ENCODE data around the gene PSME1. TPM values are rescaled to one million over a fixed set of nuclear protein-coding genes. Genes with fewer than 3 reads are reported as not detected.

PSME1 gene
- total and polyA plus RNA-seq, 10 of the 15 experiments (the other 5 are each of a cell fraction or from before 2014, with no cell fraction given), result 250 to 1,378 (median 412) TPM

DNA sequence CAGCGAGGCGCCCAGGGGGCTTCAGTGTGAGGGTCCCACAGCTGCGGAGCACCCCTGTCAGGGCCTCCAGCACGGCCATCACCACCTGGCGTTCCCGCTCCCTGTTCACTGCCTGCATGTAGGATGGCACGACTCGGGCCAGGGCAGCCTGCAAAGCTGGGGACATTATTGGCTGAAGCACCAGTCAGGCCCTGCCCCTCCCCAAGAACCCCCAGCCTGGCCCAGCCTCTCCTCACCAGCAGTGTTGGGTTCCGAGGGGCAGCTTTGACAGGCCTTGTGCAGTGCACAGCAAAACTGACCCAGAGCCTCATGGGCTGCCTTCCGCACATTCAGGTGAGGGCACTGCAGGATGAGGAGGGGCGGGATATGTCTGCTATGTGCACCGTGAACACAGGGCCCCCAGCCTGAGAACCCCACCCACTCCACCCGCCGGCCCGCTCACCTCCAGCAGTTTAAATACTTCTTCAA is 47.1 kb downstream of the PSME1 start:
- Histone ChIP-seq H3K4me1 (ENCODE audit: control insufficient read depth, insufficient read depth, low read length) (0 out of 2 replicates have a peak, but pooled peaks cover 4% of the 10 kb centered on the region), H3K4me2 (ENCODE audit: control insufficient read depth, insufficient read depth) (no peak overlapping the region), H4K20me1 (ENCODE audit: control insufficient read depth, insufficient read depth) (no peaks in the 10 kb centered on the region), H3K27ac (ENCODE audit: control insufficient read depth, insufficient read depth) (no peak overlapping the region), H2AFZ (ENCODE audit: control insufficient read depth, low read depth, low read length) (no peak overlapping the region), H3K9me3 (replicated peaks; ENCODE audit: control insufficient read depth, insufficient read depth, low read length) (no peaks in the 10 kb centered on the region), H3K36me3 (ENCODE audit: control insufficient read depth in 2 of 2, insufficient read depth in 2 of 2, low read length in 1 of 2) (peaks cover 25 to 55% of the 10 kb centered on the region in 2 experiments), H3K4me3 (no peak overlapping the region), H3K79me2 (ENCODE audit: control insufficient read depth, insufficient read depth, low read length) (peaks cover 14% of the 10 kb centered on the region), H3K27me3 (replicated peaks in 1 of 2; ENCODE audit: control insufficient read depth in 2 of 2, insufficient read depth in 2 of 2, low read length in 1 of 2) (no peaks in the 10 kb centered on the region), H3K9ac (ENCODE audit: control insufficient read depth, insufficient read depth, low read length) (no peak overlapping the region)
- no peak for FAIRE-seq
- no peak for ATAC-seq
- SMC1A ChIA-PET (ENCODE audit: uncharacterized antibody, unreplicated experiment), result interaction anchor here (0.9 kb wide), 1 partner anchor 13 kb away, joined by 3 read pairs; the partner anchor contains the start of gene TM9SF1
- RAD21 ChIA-PET (ENCODE audit: unreplicated experiment), result interaction anchor here (0.5 kb wide), 1 partner anchor 21 kb away, joined by 3 read pairs; no protein-coding TSS in a partner anchor
- no peak for DNase-seq (ENCODE audit: low read depth, low spot score)
- intact Hi-C loops (cut with micrococcal nuclease; ENCODE audit: unreplicated experiment), result no loop called here
- POLR2A ChIA-PET, result no interaction called here
- TF ChIP-seq POLR2A (IDR thresholded peaks at IDR 0.05; ENCODE audit: low read depth, low read length), result peak; percentile 74
- TF ChIP-seq POLR2AphosphoS5 (IDR thresholded peaks at IDR 0.05; ENCODE audit: low read length), result peak; percentile 50; the same call in 1 of the 2 replicates
- TF ChIP-seq MYB (IDR thresholded peaks at IDR 0.05; ENCODE audit: borderline replicate concordance, low read depth, low read length), result no peak
- TF ChIP-seq BCL11A (IDR thresholded peaks at IDR 0.05; ENCODE audit: low read depth, low read length), result no peak
- TF ChIP-seq NFIC (IDR thresholded peaks at IDR 0.05; ENCODE audit: low read depth, low read length), result no peak
- TF ChIP-seq ZNF384 (IDR thresholded peaks at IDR 0.05; ENCODE audit: borderline replicate concordance, low read depth, low read length), result no peak
- WGBS (ENCODE audit: insufficient coverage, insufficient replicate concordance, low lambda C conversion rate, missing lambda C conversion rate), result 98% methylated on average over 14 of the region's 15 CpGs
- no TSS peak for BruUV-seq (replicated peaks)
- in situ Hi-C loops (cut with MboI), result no loop called here
- CTCF ChIA-PET, result no interaction called here

DNA sequence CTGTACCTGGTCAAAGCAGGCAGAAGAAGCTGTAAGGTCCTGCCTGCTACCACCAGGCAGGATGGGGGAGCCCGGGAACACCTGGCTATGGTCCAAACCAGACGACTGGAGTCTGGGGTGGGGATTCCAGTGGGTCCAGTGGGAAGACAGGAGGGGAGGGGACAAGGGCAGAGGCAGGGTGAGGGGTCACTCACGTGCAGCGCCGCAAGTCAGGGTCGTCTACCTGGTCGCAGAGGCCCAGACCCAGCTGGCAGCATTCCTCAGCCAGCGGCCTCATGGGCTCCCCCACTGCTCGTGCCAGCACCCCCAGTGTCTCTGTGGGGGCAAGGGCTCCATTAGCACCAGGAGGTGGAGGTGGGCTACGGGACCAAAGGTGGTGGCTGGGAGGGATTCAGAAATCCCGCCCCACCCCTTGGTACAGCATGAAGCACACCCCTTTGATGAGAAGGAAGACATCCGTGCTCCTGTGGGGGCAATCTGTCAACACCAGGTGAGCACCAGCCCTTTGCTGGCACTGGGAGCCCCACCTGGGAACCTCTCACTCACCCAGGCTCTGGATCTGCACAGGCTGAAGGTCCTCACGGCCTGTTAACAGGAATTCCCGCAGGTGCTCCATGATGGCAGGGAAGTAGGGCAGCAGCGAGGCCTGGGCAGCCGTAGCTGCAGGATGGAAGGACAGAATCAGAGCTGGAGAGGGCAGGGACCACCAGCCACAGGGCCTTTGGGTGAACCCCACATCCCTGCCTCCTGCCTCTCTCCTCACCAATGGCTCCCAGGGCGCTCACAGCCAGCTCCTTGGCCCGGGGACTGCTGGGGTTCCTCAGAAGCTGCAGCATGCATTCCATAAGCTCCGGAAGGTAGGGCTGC is 48.3 kb downstream of the PSME1 start:
- in situ Hi-C loops (cut with MboI) (no loop called here), intact Hi-C loops (cut with micrococcal nuclease; ENCODE audit: unreplicated experiment) (no loop called here)
- ATAC-seq (no peak), FAIRE-seq (no peak), DNase-seq (ENCODE audit: low read depth, low spot score) (no peak)
- Histone ChIP-seq H3K4me3 (no peak overlapping the region), H3K27ac (ENCODE audit: control insufficient read depth, insufficient read depth) (no peak overlapping the region), H3K79me2 (ENCODE audit: control insufficient read depth, insufficient read depth, low read length) (peaks cover 20% of the 10 kb centered on the region), H3K4me2 (ENCODE audit: control insufficient read depth, insufficient read depth) (no peak overlapping the region), H3K4me1 (ENCODE audit: control insufficient read depth, insufficient read depth, low read length) (0 out of 2 replicates have a peak, but pooled peaks cover 4% of the 10 kb centered on the region), H3K27me3 (replicated peaks in 1 of 2; ENCODE audit: control insufficient read depth in 2 of 2, insufficient read depth in 2 of 2, low read length in 1 of 2) (no peaks in the 10 kb centered on the region), H3K9ac (ENCODE audit: control insufficient read depth, insufficient read depth, low read length) (no peak overlapping the region), H3K9me3 (replicated peaks; ENCODE audit: control insufficient read depth, insufficient read depth, low read length) (no peaks in the 10 kb centered on the region), H3K36me3 (ENCODE audit: control insufficient read depth in 2 of 2, insufficient read depth in 2 of 2, low read length in 1 of 2) (peaks cover 23 to 49% of the 10 kb centered on the region in 2 experiments), H4K20me1 (ENCODE audit: control insufficient read depth, insufficient read depth) (no peaks in the 10 kb centered on the region), H2AFZ (ENCODE audit: control insufficient read depth, low read depth, low read length) (no peak overlapping the region)
- ChIA-PET POLR2A (no interaction called here), CTCF (no interaction called here), RAD21 (ENCODE audit: unreplicated experiment) (no interaction called here), SMC1A (ENCODE audit: uncharacterized antibody, unreplicated experiment) (no interaction called here)
- no TSS peak for BruUV-seq (replicated peaks)
- no peak for TF ChIP-seq ZSCAN29 (IDR thresholded peaks at IDR 0.05)
- TF ChIP-seq, protein P1, sequence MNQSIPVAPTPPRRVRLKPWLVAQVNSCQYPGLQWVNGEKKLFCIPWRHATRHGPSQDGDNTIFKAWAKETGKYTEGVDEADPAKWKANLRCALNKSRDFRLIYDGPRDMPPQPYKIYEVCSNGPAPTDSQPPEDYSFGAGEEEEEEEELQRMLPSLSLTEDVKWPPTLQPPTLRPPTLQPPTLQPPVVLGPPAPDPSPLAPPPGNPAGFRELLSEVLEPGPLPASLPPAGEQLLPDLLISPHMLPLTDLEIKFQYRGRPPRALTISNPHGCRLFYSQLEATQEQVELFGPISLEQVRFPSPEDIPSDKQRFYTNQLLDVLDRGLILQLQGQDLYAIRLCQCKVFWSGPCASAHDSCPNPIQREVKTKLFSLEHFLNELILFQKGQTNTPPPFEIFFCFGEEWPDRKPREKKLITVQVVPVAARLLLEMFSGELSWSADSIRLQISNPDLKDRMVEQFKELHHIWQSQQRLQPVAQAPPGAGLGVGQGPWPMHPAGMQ (IDR thresholded peaks at IDR 0.05; ENCODE audit: borderline replicate concordance), result no peak
- TF ChIP-seq HDAC6 (IDR thresholded peaks at IDR 0.05; ENCODE audit: unreplicated experiment), result no peak
- TF ChIP-seq SPI1 (IDR thresholded peaks at IDR 0.05; ENCODE audit: borderline replicate concordance, insufficient read depth, low read depth, low read length), result no peak
- no peak for TF ChIP-seq SUZ12 (IDR thresholded peaks at IDR 0.05; ENCODE audit: unreplicated experiment)
- no peak for TF ChIP-seq EGR1 (IDR thresholded peaks at IDR 0.05; ENCODE audit: borderline replicate concordance in 1 of 2, low read depth in 2 of 2, low read length in 2 of 2)
- no peak for TF ChIP-seq SIX5 (IDR thresholded peaks at IDR 0.05; ENCODE audit: low read depth, low read length, severe bottlenecking)
- TF ChIP-seq STAT1 (conservative IDR thresholded peaks at IDR 0.05), result no peak
- no peak for TF ChIP-seq EED (IDR thresholded peaks at IDR 0.05; ENCODE audit: low read depth)
- TF ChIP-seq ZNF274 (IDR thresholded peaks at IDR 0.05; ENCODE audit: insufficient read depth, insufficient read length), result no peak
- no peak for TF ChIP-seq RAD21 (IDR thresholded peaks at IDR 0.05; ENCODE audit: insufficient read depth, low read depth, low read length)
- WGBS (ENCODE audit: insufficient coverage, insufficient replicate concordance, low lambda C conversion rate, missing lambda C conversion rate), result 92% methylated on average over 19 of the region's 19 CpGs
